Cardiac muscle cell (in vitro differentiated cells and primary cell): ENCODE results near the gene CACNA1C. TPM values are rescaled to one million over a fixed set of nuclear protein-coding genes. Genes with fewer than 3 reads are reported as not detected.
A peak's percentile ranks its signal among the peaks of the same experiment; 100 is the strongest.

ENCODE experiments used
- DNase-seq, 2 donors: peaks; one replicate each; pipeline versions ENCODE4 v3.0.0 to v3.0.0-alpha.2; 2010 to 2017; ENCODE audit warnings: low read depth in 1 of 2, low spot score in 1 of 2
- H3K27ac ChIP-seq: fragments of 200-600 bp; sonication (generic); 2 replicates; pipeline ENCODE4 v1.5.1; 2016
- H3K27me3 ChIP-seq: fragments of 200-600 bp; sonication (generic); 2 replicates; pipeline ENCODE4 v1.6.0; 2016; ENCODE audit warnings: control low read depth
- H3K36me3 ChIP-seq: fragments of 200-600 bp; sonication (generic); 2 replicates; pipeline ENCODE4 v1.5.1; 2016; ENCODE audit warnings: control low read depth
- H3K4me1 ChIP-seq: fragments of 200-600 bp; sonication (generic); 2 replicates; pipeline ENCODE4 v1.8.1; 2017; ENCODE audit warnings: low read depth, mild to moderate bottlenecking, mixed run types
- H3K4me3 ChIP-seq: fragments of 200-600 bp; sonication (generic); 2 replicates; pipeline ENCODE4 v1.5.1; 2016; ENCODE audit warnings: mild to moderate bottlenecking
- H3K9me3 ChIP-seq: fragments of 200-600 bp; sonication (generic); 2 replicates; pipeline ENCODE4 v1.5.1; 2017; ENCODE audit warnings: low read depth, mild to moderate bottlenecking, control low read depth
- CTCF ChIP-seq: IDR thresholded peaks from 2 replicates; pipeline ENCODE4 v1.5.1; 2012; ENCODE audit warnings: low read depth, mild to moderate bottlenecking, low read length
- polyA plus RNA-seq: library from polyadenylated mRNA; unstranded; fragments of >200 nt; fragmentation: Nextera tagmentation; extraction: Ambion mirVana; gene quantifications from 2 replicates; pipeline ENCODE4 v1.2.1, GENCODE V29; 2016
- total RNA-seq: library from RNA; depleted of rRNA; stranded (reverse); fragments of >200 nt; gene quantifications from 2 replicates; pipeline ENCODE4 v1.2.3, GENCODE V29; 2016

Gene CACNA1C
- total and polyA plus RNA-seq, 2 experiments from 2014 or later, result 40.8 to 77.8 TPM

GRCh38 chr12:2417481-2418160 lies 364.8 kb downstream of the CACNA1C start:
- Histone ChIP-seq H3K27ac (no peak overlapping the region), H3K36me3 (no peaks in the 10 kb centered on the region), H3K27me3 (no peaks in the 10 kb centered on the region), H3K4me1 (peaks cover 7% of the 10 kb centered on the region), H3K9me3 (no peaks in the 10 kb centered on the region), H3K4me3 (no peak overlapping the region)
- DNase-seq, result no peak
- TF ChIP-seq CTCF, result no peak

GRCh38 chr12:2418579-2418978 lies 365.8 kb downstream of the CACNA1C start:
- Histone ChIP-seq H3K27ac (no peak overlapping the region), H3K4me3 (no peak overlapping the region), H3K27me3 (no peaks in the 10 kb centered on the region), H3K4me1 (peaks cover 7% of the 10 kb centered on the region), H3K9me3 (no peaks in the 10 kb centered on the region), H3K36me3 (no peaks in the 10 kb centered on the region)
- no peak for DNase-seq
- TF ChIP-seq CTCF, result no peak

DNA sequence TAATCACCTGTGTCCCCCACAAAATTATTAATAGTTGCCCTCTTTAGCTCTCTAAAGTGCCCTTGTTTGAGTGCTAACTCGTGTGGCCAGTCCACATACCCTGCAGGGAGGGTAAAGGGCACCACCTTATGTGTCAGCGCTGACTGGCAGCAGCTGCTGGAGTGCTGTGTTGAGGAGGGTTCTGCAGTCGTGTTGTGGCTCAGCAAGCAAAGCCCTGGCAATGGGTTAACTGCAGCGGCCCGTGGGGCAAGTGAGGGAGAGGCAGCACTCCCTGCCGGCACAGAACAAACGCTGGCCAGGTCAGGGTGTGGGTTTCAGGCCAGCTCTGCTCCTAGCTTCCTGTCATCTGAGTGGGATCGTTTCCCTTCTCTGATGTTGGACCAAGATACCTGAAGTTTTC lies 369.8 kb downstream of the CACNA1C start:
- H3K27ac ChIP-seq, result no peak overlapping the region
- H3K36me3 ChIP-seq, result no peaks in the 10 kb centered on the region
- H3K4me1 ChIP-seq, result no peaks in the 10 kb centered on the region
- TF ChIP-seq CTCF, result no peak
- no peaks in the 10 kb centered on the region for H3K27me3 ChIP-seq
- H3K4me3 ChIP-seq, result no peak overlapping the region
- no peak for DNase-seq
- H3K9me3 ChIP-seq, result no peaks in the 10 kb centered on the region

DNA sequence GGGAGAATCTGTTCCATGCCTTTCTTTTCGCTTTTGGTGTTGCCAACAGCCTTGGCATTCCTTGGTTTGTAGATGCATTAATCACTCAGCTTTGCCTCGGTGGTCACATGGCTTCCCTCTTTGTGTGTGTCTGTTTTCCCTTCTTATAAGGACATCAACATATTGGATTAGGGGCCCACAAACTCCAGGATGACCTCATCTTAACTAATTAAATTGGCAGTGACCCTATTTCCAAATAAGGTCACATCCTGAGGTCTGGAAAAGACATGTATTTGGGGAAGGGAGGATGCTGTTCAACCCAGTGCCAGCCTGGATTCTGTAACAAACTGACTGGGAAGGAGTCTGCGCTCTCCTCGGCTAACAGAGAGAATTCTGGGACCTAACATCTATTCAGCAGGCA lies 376.2 kb downstream of the CACNA1C start:
- TF ChIP-seq CTCF, result no peak
- Histone ChIP-seq H3K4me1 (no peaks in the 10 kb centered on the region), H3K27ac (no peak overlapping the region), H3K4me3 (no peak overlapping the region), H3K27me3 (no peaks in the 10 kb centered on the region), H3K9me3 (no peaks in the 10 kb centered on the region), H3K36me3 (no peaks in the 10 kb centered on the region)
- DNase-seq, result no peak

GRCh38 chr12:2431810-2432209 lies 379.0 kb downstream of the CACNA1C start:
- Histone ChIP-seq H3K36me3 (no peaks in the 10 kb centered on the region), H3K27me3 (no peaks in the 10 kb centered on the region), H3K4me3 (no peak overlapping the region), H3K4me1 (no peaks in the 10 kb centered on the region), H3K9me3 (no peaks in the 10 kb centered on the region), H3K27ac (no peak overlapping the region)
- no peak for TF ChIP-seq CTCF
- peak in 1 of 2 donors; percentile 21 for DNase-seq
